ENCODE results near the gene LAMA3. TPM values are rescaled to one million over a fixed set of nuclear protein-coding genes. Genes with fewer than 3 reads are reported as not detected.

LAMA3 gene
- total RNA-seq, 1 experiment from 2014 or later = 207 TPM

DNA sequence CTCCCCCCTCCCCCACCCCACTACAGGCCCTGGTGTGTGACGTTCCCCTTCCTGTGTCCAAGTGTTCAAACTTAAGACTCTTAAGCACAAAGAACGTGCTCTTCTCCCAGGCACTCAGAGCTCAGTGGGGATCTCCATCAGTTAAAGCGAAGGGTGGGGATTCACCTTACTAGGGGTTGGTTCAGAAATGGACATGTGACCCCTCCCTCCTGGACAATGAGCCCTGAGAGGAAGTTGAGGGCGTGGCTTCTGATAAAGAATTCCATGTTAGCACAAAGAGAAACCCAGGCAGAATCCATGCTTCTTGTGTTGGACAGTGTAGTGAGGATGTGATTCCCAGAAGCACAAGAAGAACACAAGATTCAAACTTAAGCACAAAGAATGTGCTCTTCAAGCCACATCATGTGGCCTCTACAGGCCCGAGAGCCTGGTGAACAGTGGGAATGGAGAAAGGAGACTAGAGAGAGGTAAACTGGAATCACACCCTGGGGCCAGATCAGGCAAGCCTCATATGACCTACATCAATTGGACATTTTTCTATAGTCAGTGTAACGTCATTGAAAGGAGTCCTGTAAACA lies 247.2 kb downstream of the LAMA3 start:
- intact Hi-C loops (cut with micrococcal nuclease; ENCODE audit: unreplicated experiment) = no loop called here

DNA sequence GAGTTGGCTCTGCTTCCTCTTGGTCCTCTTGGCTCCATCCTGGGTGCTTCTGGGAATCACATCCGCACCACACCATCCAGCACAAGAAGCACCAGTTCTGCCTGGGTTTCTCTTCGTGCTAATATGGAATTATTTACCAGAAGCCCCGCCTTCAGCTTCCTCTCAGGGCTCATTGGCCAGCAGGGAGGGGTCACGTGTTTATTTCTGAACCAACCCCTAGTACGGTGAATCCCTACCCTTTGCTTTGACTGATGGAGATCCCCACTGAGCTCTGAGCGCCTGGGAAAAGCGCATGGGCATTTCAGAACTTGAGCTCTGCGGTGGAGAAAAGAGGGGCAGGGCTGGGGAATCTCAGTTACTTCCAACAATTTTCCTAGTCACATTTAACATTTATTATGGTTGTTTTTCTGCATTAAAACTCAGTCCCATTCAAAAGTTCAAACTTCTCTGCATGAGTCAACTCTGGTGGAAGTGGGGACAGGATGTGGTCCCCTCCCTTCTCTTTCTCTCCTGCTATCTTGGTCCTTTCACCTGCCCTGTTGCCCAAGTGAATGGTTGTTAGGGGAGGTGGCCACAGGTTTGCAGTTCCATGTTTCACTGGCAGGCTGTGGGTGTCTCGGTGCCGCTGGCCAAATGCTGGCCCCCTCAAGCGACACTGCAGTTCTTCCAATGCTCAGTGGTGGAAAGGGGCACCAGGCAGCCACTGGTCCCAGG lies 248.9 kb downstream of the LAMA3 start:
- Mint-ChIP-seq H3K36me3 (ENCODE audit: insufficient read depth, unreplicated experiment) (peaks cover 37% of the 10 kb centered on the region), H3K9me3 (ENCODE audit: low read depth, unreplicated experiment) (no peaks in the 10 kb centered on the region), H3K27ac (ENCODE audit: unreplicated experiment) (no peak overlapping the region), H3K4me1 (ENCODE audit: low read depth, unreplicated experiment) (peaks cover 34% of the 10 kb centered on the region), H3K27me3 (ENCODE audit: unreplicated experiment) (no peaks in the 10 kb centered on the region), H3K4me3 (ENCODE audit: low read depth, unreplicated experiment) (no peak overlapping the region)
- DNase-seq = no peak
- intact Hi-C loops (cut with micrococcal nuclease; ENCODE audit: unreplicated experiment) = no loop called here
- BruUV-seq (replicated peaks) = no TSS peak
- CTCF ChIA-PET = no interaction called here
- TF ChIP-seq CTCF (IDR thresholded peaks at IDR 0.05; ENCODE audit: unreplicated experiment) = no peak

More for the DNA sequence above, 247.2 kb downstream of the LAMA3 start:
- no TSS peak for BruUV-seq (replicated peaks)
- DNase-seq = no peak
- CTCF ChIA-PET = no interaction called here
- peaks cover 36% of the 10 kb centered on the region for H3K36me3 Mint-ChIP-seq (ENCODE audit: insufficient read depth, unreplicated experiment)
- no peaks in the 10 kb centered on the region for H3K27me3 Mint-ChIP-seq (ENCODE audit: unreplicated experiment)
- no peak overlapping the region for H3K4me3 Mint-ChIP-seq (ENCODE audit: low read depth, unreplicated experiment)
- TF ChIP-seq CTCF (IDR thresholded peaks at IDR 0.05; ENCODE audit: unreplicated experiment) = no peak
- H3K27ac Mint-ChIP-seq (ENCODE audit: unreplicated experiment) = peak overlapping the region; percentile 76
- no peaks in the 10 kb centered on the region for H3K9me3 Mint-ChIP-seq (ENCODE audit: low read depth, unreplicated experiment)
- H3K4me1 Mint-ChIP-seq (ENCODE audit: low read depth, unreplicated experiment) = peaks cover 36% of the 10 kb centered on the region

DNA sequence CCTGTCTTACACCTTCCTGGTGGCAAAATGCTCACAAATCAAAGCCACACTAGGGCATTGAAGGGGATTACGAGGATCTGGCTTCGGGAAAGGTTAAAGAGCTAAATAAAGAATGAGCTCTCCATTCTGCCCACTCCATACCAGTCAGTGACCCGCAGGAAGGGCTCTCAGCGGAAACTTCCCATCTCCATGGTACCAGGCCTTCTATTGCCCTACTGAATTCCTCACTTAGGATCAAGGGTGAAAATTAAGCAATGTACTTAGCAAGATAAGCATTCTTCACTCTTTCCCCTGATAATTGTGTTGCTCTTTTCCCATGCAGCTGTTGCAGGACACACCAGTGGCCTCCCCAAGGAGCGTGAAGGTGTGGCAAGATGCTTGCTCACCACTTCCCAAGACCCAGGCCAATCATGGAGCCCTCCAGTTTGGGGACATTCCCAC lies 249.7 kb downstream of the LAMA3 start:
- Mint-ChIP-seq H3K9me3 (ENCODE audit: low read depth, unreplicated experiment) (no peaks in the 10 kb centered on the region), H3K4me1 (ENCODE audit: low read depth, unreplicated experiment) (peaks cover 27% of the 10 kb centered on the region), H3K27ac (ENCODE audit: unreplicated experiment) (no peak overlapping the region), H3K27me3 (ENCODE audit: unreplicated experiment) (no peaks in the 10 kb centered on the region), H3K4me3 (ENCODE audit: low read depth, unreplicated experiment) (no peak overlapping the region), H3K36me3 (ENCODE audit: insufficient read depth, unreplicated experiment) (peaks cover 30% of the 10 kb centered on the region)
- CTCF ChIA-PET = no interaction called here
- intact Hi-C loops (cut with micrococcal nuclease; ENCODE audit: unreplicated experiment) = no loop called here
- no TSS peak for BruUV-seq (replicated peaks)
- no peak for TF ChIP-seq CTCF (IDR thresholded peaks at IDR 0.05; ENCODE audit: unreplicated experiment)
- no peak for DNase-seq

GRCh38 chr18:23939366-23939765 lies 250.1 kb downstream of the LAMA3 start:
- Mint-ChIP-seq H3K36me3 (ENCODE audit: insufficient read depth, unreplicated experiment) (peaks cover 25% of the 10 kb centered on the region), H3K4me3 (ENCODE audit: low read depth, unreplicated experiment) (no peak overlapping the region), H3K9me3 (ENCODE audit: low read depth, unreplicated experiment) (no peaks in the 10 kb centered on the region), H3K27me3 (ENCODE audit: unreplicated experiment) (no peaks in the 10 kb centered on the region), H3K27ac (ENCODE audit: unreplicated experiment) (no peak overlapping the region), H3K4me1 (ENCODE audit: low read depth, unreplicated experiment) (peaks cover 22% of the 10 kb centered on the region)
- no peak for DNase-seq
- CTCF ChIA-PET = no interaction called here
- intact Hi-C loops (cut with micrococcal nuclease; ENCODE audit: unreplicated experiment) = no loop called here
- BruUV-seq (replicated peaks) = no TSS peak
- TF ChIP-seq CTCF (IDR thresholded peaks at IDR 0.05; ENCODE audit: unreplicated experiment) = no peak
